Neural crest cell (in vitro differentiated cells): Measurements from ENCODE around the gene TEX48. TPM values are rescaled to one million over a fixed set of nuclear protein-coding genes. Genes with fewer than 3 reads are reported as not detected.

Experiments
- DNase-seq: peaks from one replicate; pipeline ENCODE4 v3.0.0; 2021; ENCODE audit warnings: low read depth, mixed read lengths, low spot score
- H3K27ac Mint-ChIP-seq: one replicate; pipeline ENCODE4 v1.8.0; 2021; ENCODE audit warnings: mild to moderate bottlenecking, mixed read lengths; ENCODE audit not compliant: unreplicated experiment
- H3K27me3 Mint-ChIP-seq: 2 replicates; pipeline ENCODE4 v1.8.0; 2021; ENCODE audit warnings: low read depth, mild to moderate bottlenecking, mixed read lengths
- H3K36me3 Mint-ChIP-seq: 2 replicates; pipeline ENCODE4 v1.8.0; 2021; ENCODE audit warnings: low read depth, mild to moderate bottlenecking, mixed read lengths
- H3K4me1 Mint-ChIP-seq: 2 replicates; pipeline ENCODE4 v1.8.0; 2021; ENCODE audit warnings: mixed read lengths
- H3K4me3 Mint-ChIP-seq: one replicate; pipeline ENCODE4 v1.8.0; 2021; ENCODE audit warnings: mild to moderate bottlenecking, mixed read lengths
- H3K9me3 Mint-ChIP-seq: 2 replicates; pipeline ENCODE4 v1.8.0; 2021; ENCODE audit warnings: mixed read lengths
- CTCF ChIP-seq: fragments of 200-600 bp; sonication (generic); conservative IDR thresholded peaks from 2 replicates; pipeline ENCODE4 v1.5.0; 2021; ENCODE audit warnings: antibody characterized with exemption, mild to moderate bottlenecking
- total RNA-seq: library from RNA; stranded (reverse); gene quantifications from 2 replicates; pipeline ENCODE4 v1.2.1, GENCODE V29; 2021

The TEX48 gene
- total RNA-seq, 1 donor from 2014 or later = not detected

- DNase-seq = no peak
- Mint-ChIP-seq H3K4me3 (no peak overlapping the region), H3K9me3 (peaks cover 6% of the 10 kb centered on the region), H3K27me3 (no peaks in the 10 kb centered on the region), H3K36me3 (no peaks in the 10 kb centered on the region), H3K27ac (no peak overlapping the region), H3K4me1 (peaks cover 4% of the 10 kb centered on the region)
- no peak for TF ChIP-seq CTCF
These were observed 12.2 kb upstream of the TEX48 start for GRCh38 chr9:114694146-114694545.

DNA sequence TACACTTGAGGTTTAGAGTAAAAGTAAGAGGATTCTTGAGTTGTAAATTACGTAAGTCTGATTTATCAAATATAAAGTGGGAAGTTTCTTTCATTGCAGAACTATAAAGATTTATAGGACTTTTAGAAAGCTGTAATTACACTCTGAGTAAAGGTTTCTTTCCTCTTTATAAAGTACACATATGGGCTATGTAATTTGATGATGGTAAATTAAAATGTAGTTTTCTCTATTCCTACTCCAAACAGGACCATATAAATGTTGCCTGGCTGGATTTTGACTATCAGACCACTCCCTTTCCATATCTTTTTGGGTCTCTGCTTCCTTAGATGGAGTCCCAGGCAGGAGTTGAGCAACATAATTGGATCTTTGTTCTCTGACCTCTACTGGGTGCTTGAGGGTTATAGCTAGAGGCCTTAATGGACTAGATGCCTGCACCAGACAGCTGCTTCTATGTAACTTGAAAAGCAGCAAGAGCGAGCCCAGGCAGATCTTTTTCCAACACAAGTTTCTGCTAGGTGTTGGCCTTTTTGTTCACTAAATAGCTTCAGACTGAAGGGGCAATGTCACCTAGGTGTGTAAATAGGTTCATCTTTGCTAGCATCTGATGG, 11.4 kb upstream of the TEX48 start:
- no peak overlapping the region for H3K27ac Mint-ChIP-seq
- no peak for TF ChIP-seq CTCF
- H3K4me1 Mint-ChIP-seq = peaks cover 4% of the 10 kb centered on the region
- H3K27me3 Mint-ChIP-seq = no peaks in the 10 kb centered on the region
- DNase-seq = no peak
- no peak overlapping the region for H3K4me3 Mint-ChIP-seq
- H3K9me3 Mint-ChIP-seq = peaks cover 8% of the 10 kb centered on the region
- H3K36me3 Mint-ChIP-seq = no peaks in the 10 kb centered on the region

GRCh38 chr9:114691956-114692295, 9.9 kb upstream of the TEX48 start:
- Mint-ChIP-seq H3K27ac (no peak overlapping the region), H3K9me3 (peaks cover 5% of the 10 kb centered on the region), H3K27me3 (no peaks in the 10 kb centered on the region), H3K4me1 (peaks cover 4% of the 10 kb centered on the region), H3K4me3 (no peak overlapping the region), H3K36me3 (no peaks in the 10 kb centered on the region)
- no peak for TF ChIP-seq CTCF
- no peak for DNase-seq

DNA sequence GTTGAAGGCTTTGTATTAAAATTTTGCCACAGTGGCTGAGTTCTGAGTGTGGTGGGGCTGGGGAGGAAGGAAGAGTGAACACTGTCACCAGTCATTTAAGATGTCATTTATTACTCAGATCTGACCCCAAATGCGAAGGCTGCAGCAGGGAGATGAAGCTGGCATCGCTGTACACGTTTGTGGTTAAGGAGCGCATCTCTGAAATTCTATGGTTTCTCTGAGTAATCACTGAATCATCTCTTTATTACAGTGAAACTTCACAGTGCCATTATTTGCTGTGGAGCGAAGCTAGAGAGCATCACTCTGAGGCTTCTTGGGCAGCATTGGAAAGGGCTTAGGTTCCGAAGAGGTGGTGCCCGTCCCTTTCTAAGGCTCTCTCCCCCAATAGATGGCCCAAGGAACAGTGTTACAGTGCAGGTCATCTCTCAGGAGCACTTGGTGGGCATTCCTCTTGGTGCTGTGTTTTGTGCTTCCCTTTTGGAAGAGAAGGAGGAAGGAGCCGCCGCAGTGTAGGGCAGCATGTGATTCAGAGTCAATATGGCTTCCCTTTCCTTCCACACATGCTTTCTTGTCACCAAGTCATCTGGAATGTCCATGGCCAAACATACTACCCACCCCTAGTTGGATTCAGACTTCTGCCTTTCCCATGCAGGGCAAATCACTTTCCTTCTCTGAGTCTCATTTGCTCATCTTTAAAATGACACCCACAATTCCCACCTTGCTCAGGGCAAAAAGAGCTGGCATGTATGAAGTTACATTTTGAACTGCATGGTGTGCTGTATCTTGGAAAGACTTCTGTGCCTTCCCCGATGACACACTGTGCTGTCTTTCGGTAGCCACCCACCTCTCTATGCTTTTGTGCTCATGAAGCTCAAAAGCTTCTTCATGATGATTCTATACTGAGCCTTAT, 9.3 kb upstream of the TEX48 start:
- no peak overlapping the region for H3K4me3 Mint-ChIP-seq
- H3K4me1 Mint-ChIP-seq = peaks cover 4% of the 10 kb centered on the region

GRCh38 chr9:114690308-114690707, 8.3 kb upstream of the TEX48 start:
- H3K4me3 Mint-ChIP-seq = no peak overlapping the region
- no peaks in the 10 kb centered on the region for H3K36me3 Mint-ChIP-seq
- H3K27me3 Mint-ChIP-seq = no peaks in the 10 kb centered on the region
- TF ChIP-seq CTCF = no peak
- H3K9me3 Mint-ChIP-seq = peaks cover 9% of the 10 kb centered on the region
- peaks cover 4% of the 10 kb centered on the region for H3K4me1 Mint-ChIP-seq
- DNase-seq = no peak
- no peak overlapping the region for H3K27ac Mint-ChIP-seq

More for the DNA sequence above, 9.3 kb upstream of the TEX48 start:
- no peaks in the 10 kb centered on the region for H3K27me3 Mint-ChIP-seq
- no peak overlapping the region for H3K27ac Mint-ChIP-seq
- H3K36me3 Mint-ChIP-seq = no peaks in the 10 kb centered on the region
- TF ChIP-seq CTCF = no peak
- H3K9me3 Mint-ChIP-seq = peaks cover 5% of the 10 kb centered on the region
- no peak for DNase-seq
